SU-DHL-6 (cell line): ENCODE data around the gene OSBPL6.

Source experiments
- H2AFZ ChIP-seq: fragments of 200-600 bp; sonication (generic); 2 replicates; pipeline ENCODE4 v1.6.1; 2014; ENCODE audit warnings: low read depth, mild to moderate bottlenecking, moderate library complexity, mixed read lengths, antibody characterized with exemption, low read length; ENCODE audit not compliant: severe bottlenecking
- H3F3A ChIP-seq: fragments of 200-600 bp; shearing (Covaris generic); 2 replicates; pipeline ENCODE4 v1.6.0; 2016; ENCODE audit warnings: antibody characterized with exemption, mild to moderate bottlenecking; ENCODE audit not compliant: insufficient read depth
- H3K27ac ChIP-seq: fragments of 200-600 bp; sonication (generic); 2 replicates; pipeline ENCODE4 v1.5.1; 2016; ENCODE audit warnings: low read depth, mild to moderate bottlenecking, low read length, moderate library complexity, mixed read lengths
- H3K27me3 ChIP-seq: fragments of 200-600 bp; sonication (generic), shearing (Covaris generic); 2 replicates; pipeline ENCODE4 v1.6.0; 2014; ENCODE audit warnings: mild to moderate bottlenecking, low read length
- H3K36me3 ChIP-seq: fragments of 200-600 bp; sonication (generic); 2 replicates; pipeline ENCODE4 v1.6.1; 2014; ENCODE audit warnings: mild to moderate bottlenecking, low read length, mixed read lengths
- H3K4me2 ChIP-seq: fragments of 300-600, 200-600 bp; shearing (Covaris generic), sonication (generic); 2 replicates; pipeline ENCODE4 v1.6.0; 2014; ENCODE audit warnings: low read length, low read depth, mild to moderate bottlenecking; ENCODE audit not compliant: poor library complexity, severe bottlenecking
- H3K4me3 ChIP-seq: fragments of 200-600 bp; sonication (generic); 2 replicates; pipeline ENCODE4 v1.5.1; 2014; ENCODE audit warnings: antibody characterized with exemption, low read length, mild to moderate bottlenecking, mixed read lengths; ENCODE audit not compliant: insufficient read depth, poor library complexity, severe bottlenecking
- H3K79me2 ChIP-seq: fragments of 200-600 bp; sonication (generic); 2 replicates; pipeline ENCODE4 v1.6.1; 2014; ENCODE audit warnings: mild to moderate bottlenecking, low read length, moderate library complexity; ENCODE audit not compliant: insufficient read depth
- H3K9ac ChIP-seq: fragments of 200-600 bp; sonication (generic); 2 replicates; pipeline ENCODE4 v1.7.0; 2014; ENCODE audit warnings: mild to moderate bottlenecking, low read length
- H3K9me2 ChIP-seq: fragments of 200-600 bp; sonication (generic); replicated peaks from 2 replicates; pipeline ENCODE4 v1.6.1; 2014; ENCODE audit warnings: low read length; ENCODE audit not compliant: insufficient read depth
- H3K9me3 ChIP-seq: fragments of 200-600 bp; sonication (generic); 2 replicates; pipeline ENCODE4 v1.6.1; 2014; ENCODE audit warnings: low read length, mixed read lengths; ENCODE audit not compliant: insufficient read depth
- H4K20me1 ChIP-seq: fragments of 200-600 bp; sonication (generic); 2 replicates; pipeline ENCODE4 v1.6.1; 2014; ENCODE audit warnings: low read depth, mild to moderate bottlenecking, antibody characterized with exemption, low read length, moderate library complexity, mixed read lengths
- TF ChIP-seq, protein P1 (sequence below): fragments of 200-600 bp; sonication (generic); IDR thresholded peaks from one replicate; pipeline ENCODE4 v1.5.1; 2017; ENCODE audit warnings: antibody characterized with exemption, mild to moderate bottlenecking, low read length, moderate library complexity; ENCODE audit not compliant: insufficient read depth, poor library complexity, severe bottlenecking

OSBPL6 gene

DNA sequence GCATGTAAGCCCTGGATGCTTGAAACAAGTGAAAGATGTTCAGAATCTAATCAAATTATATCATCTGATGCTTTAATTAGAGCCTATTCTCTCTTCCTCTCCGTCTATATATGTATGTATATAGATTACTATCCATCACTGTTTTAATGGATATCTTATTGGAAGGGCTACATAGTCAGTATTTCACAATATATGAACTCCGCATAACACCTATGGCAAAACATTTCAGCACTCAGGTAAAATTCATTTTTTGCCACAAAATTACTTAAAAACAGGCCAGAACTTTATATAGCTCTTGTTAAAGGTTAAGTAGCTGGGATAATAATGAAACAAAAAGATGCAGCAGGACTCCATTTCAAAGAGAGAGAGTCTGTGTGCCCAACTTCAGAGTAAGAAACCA, 258.0 kb downstream of the OSBPL6 start:
- Histone ChIP-seq H3K9ac (no peak overlapping the region), H3K4me3 (no peak overlapping the region), H4K20me1 (no peaks in the 10 kb centered on the region), H3K9me2 (no peaks in the 10 kb centered on the region), H3K36me3 (peaks cover 3% of the 10 kb centered on the region; the same call in 1 of the 2 replicates), H3K27ac (no peak overlapping the region), H2AFZ (no peak overlapping the region), H3K4me2 (no peak overlapping the region), H3K9me3 (no peaks in the 10 kb centered on the region), H3F3A (peaks cover 20% of the 10 kb centered on the region), H3K79me2 (peaks cover 23% of the 10 kb centered on the region), H3K27me3 (no peaks in the 10 kb centered on the region)
- TF ChIP-seq, protein P1, sequence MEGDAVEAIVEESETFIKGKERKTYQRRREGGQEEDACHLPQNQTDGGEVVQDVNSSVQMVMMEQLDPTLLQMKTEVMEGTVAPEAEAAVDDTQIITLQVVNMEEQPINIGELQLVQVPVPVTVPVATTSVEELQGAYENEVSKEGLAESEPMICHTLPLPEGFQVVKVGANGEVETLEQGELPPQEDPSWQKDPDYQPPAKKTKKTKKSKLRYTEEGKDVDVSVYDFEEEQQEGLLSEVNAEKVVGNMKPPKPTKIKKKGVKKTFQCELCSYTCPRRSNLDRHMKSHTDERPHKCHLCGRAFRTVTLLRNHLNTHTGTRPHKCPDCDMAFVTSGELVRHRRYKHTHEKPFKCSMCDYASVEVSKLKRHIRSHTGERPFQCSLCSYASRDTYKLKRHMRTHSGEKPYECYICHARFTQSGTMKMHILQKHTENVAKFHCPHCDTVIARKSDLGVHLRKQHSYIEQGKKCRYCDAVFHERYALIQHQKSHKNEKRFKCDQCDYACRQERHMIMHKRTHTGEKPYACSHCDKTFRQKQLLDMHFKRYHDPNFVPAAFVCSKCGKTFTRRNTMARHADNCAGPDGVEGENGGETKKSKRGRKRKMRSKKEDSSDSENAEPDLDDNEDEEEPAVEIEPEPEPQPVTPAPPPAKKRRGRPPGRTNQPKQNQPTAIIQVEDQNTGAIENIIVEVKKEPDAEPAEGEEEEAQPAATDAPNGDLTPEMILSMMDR = no peak
